Right ventricle myocardium inferior (tissue), 1 donor: ENCODE results near the gene COL5A3. TPM values are rescaled to one million over a fixed set of nuclear protein-coding genes. Genes with fewer than 3 reads are reported as not detected.
"Not testable (repeated sequence)": the region's sequence is repeated elsewhere in the genome, so short reads cannot be mapped to it uniquely, and the experiment has no call there.

Source experiments
- ATAC-seq: fragments of 200-7000 bp; cut with Tn5 transposase; one replicate; pipeline ENCODE4 v1.9.1; 2020; ENCODE audit warnings: mild to moderate bottlenecking, moderate library complexity
- DNase-seq: peaks from one replicate; pipeline ENCODE4 v3.0.0; 2021; ENCODE audit errors: missing footprints
- intact Hi-C: fragments of 100-400 bp; cut with DNase I; formaldehyde crosslinking; loops from one replicate; pipeline ENCODE4 v1.11.0; 2022
- long read RNA-seq: library from polyadenylated mRNA; unstranded; transcript quantifications from one replicate; pipeline ENCODE4 v2.0.0, GENCODE V29; 2021
- total RNA-seq: library from RNA; stranded (reverse); fragmentation: NEBNext Ultra II Directional; extraction: Animal tissue kit (Norgen Biotek cat#: 25700); gene quantifications from one replicate; pipeline ENCODE4 v1.2.1, GENCODE V29; 2021
- donor health status: DM: no; HTN: yes; CAD: no; lungs with severe emphysema.

COL5A3 gene
- 10.4 TPM for total RNA-seq
- long read RNA-seq, partial matches to known transcripts: 4 of 6 reads
- long read RNA-seq, other reads (novel, unspliced or antisense): 2 of 6 reads

- intact Hi-C loops: no loop called here
- DNase-seq (peak; percentile 78), ATAC-seq (peak; percentile 68)
Observed at GRCh38 chr19:10010247-10010691, at the start of gene COL5A3. Gene COL5A3, minus strand, starts transcription at chr19:10010504. Its CDS starts 119 bp downstream, at chr19:10010385.

- ATAC-seq (no peak), DNase-seq (no peak)
- intact Hi-C loops: no loop called here
Observed at GRCh38 chr19:10052602-10053360, 42.5 kb upstream of the COL5A3 start.

- ATAC-seq: no peak
- intact Hi-C loops: no loop called here
- no peak for DNase-seq
Observed at GRCh38 chr19:10049626-10050025, 39.3 kb upstream of the COL5A3 start.

- intact Hi-C loops: no loop called here
- no peak for ATAC-seq
- DNase-seq: no peak
Observed at GRCh38 chr19:10045371-10045770, 35.1 kb upstream of the COL5A3 start.

GRCh38 chr19:10044390-10044789 lies 34.1 kb upstream of the COL5A3 start:
- DNase-seq (no peak), ATAC-seq (no peak)
- intact Hi-C loops: no loop called here

- intact Hi-C loops: no loop called here
- ATAC-seq: no peak
Observed at GRCh38 chr19:10043286-10043927, 33.1 kb upstream of the COL5A3 start.

GRCh38 chr19:10037809-10038208 lies 27.5 kb upstream of the COL5A3 start:
- ATAC-seq (no peak), DNase-seq (no peak)
- intact Hi-C loops: no loop called here

More at GRCh38 chr19:10043286-10043927, 33.1 kb upstream of the COL5A3 start:
- no peak for DNase-seq

- intact Hi-C loops: no loop called here
- DNase-seq (no peak), ATAC-seq (no peak)
Observed at GRCh38 chr19:10037367-10037766, 27.1 kb upstream of the COL5A3 start.

GRCh38 chr19:10036601-10037071 lies 26.3 kb upstream of the COL5A3 start:
- intact Hi-C loops: no loop called here
- ATAC-seq (no peak), DNase-seq (no peak)

GRCh38 chr19:10033614-10034013 lies 23.3 kb upstream of the COL5A3 start:
- ATAC-seq (no peak), DNase-seq (no peak)
- intact Hi-C loops: no loop called here

- intact Hi-C loops: loop anchor here (1.0 kb wide), 1 partner anchor 96 kb away; no protein-coding TSS in a partner anchor
- ATAC-seq (peak; percentile 98), DNase-seq (peak; percentile 97)
Observed at GRCh38 chr19:10027158-10027997, 17.1 kb upstream of the COL5A3 start.

GRCh38 chr19:10026744-10027143 lies 16.4 kb upstream of the COL5A3 start:
- DNase-seq: no peak
- intact Hi-C loops: loop anchor here (1.0 kb wide), 1 partner anchor 95 kb away; no protein-coding TSS in a partner anchor
- no peak for ATAC-seq

- ATAC-seq, DNase-seq, intact Hi-C loops: not testable (repeated sequence)
Observed at GRCh38 chr19:10023096-10023495, 12.8 kb upstream of the COL5A3 start.

- intact Hi-C loops: no loop called here
- DNase-seq (no peak), ATAC-seq (no peak)
Observed at GRCh38 chr19:10021863-10022262, 11.6 kb upstream of the COL5A3 start.

GRCh38 chr19:10021446-10021845 lies 11.1 kb upstream of the COL5A3 start:
- intact Hi-C loops: no loop called here
- ATAC-seq (no peak), DNase-seq (no peak)

GRCh38 chr19:10020851-10021250 lies 10.5 kb upstream of the COL5A3 start:
- intact Hi-C loops: no loop called here
- ATAC-seq: no peak
- DNase-seq: no peak

GRCh38 chr19:10019246-10019645 lies 8.9 kb upstream of the COL5A3 start:
- DNase-seq (no peak), ATAC-seq (no peak)
- intact Hi-C loops: no loop called here

- intact Hi-C loops: no loop called here
- DNase-seq: no peak
- ATAC-seq: no peak
Observed at GRCh38 chr19:10018786-10019185, 8.5 kb upstream of the COL5A3 start.

- no peak for ATAC-seq
- DNase-seq: no peak
- intact Hi-C loops: no loop called here
Observed at GRCh38 chr19:10018263-10018662, 8.0 kb upstream of the COL5A3 start.
